ENCODE results near the gene SYT1.
A peak's percentile ranks its signal among the peaks of the same experiment; 100 is the strongest.

Gene SYT1

GRCh38 chr12:79001404-79001803, 136.8 kb downstream of the SYT1 start:
- TF ChIP-seq CTCF (conservative IDR thresholded peaks at IDR 0.05; ENCODE audit: low read length): no peak
- H3K4me3 ChIP-seq (ENCODE audit: low read length): no peak overlapping the region
- no peak for DNase-seq (ENCODE audit: low read depth)

- DNase-seq (ENCODE audit: low read depth): peak; percentile 4
- TF ChIP-seq CTCF (conservative IDR thresholded peaks at IDR 0.05; ENCODE audit: low read length): peak; percentile 40
Measured at GRCh38 chr12:79006306-79006705, 141.7 kb downstream of the SYT1 start.

GRCh38 chr12:79008591-79008990, 144.0 kb downstream of the SYT1 start:
- H3K4me3 ChIP-seq (ENCODE audit: low read length): no peak overlapping the region
- no peak for DNase-seq (ENCODE audit: low read depth)
- TF ChIP-seq CTCF (conservative IDR thresholded peaks at IDR 0.05; ENCODE audit: low read length): no peak

More at GRCh38 chr12:79006306-79006705, 141.7 kb downstream of the SYT1 start:
- H3K4me3 ChIP-seq (ENCODE audit: low read length): no peak overlapping the region

GRCh38 chr12:79012636-79013035, 148.1 kb downstream of the SYT1 start:
- no peak for TF ChIP-seq CTCF (conservative IDR thresholded peaks at IDR 0.05; ENCODE audit: low read length)
- no peak overlapping the region for H3K4me3 ChIP-seq (ENCODE audit: low read length)
- DNase-seq (ENCODE audit: low read depth): no peak

- DNase-seq (ENCODE audit: low read depth): no peak
- TF ChIP-seq CTCF (conservative IDR thresholded peaks at IDR 0.05; ENCODE audit: low read length): no peak
- H3K4me3 ChIP-seq (ENCODE audit: low read length): no peak overlapping the region
Measured at GRCh38 chr12:79016181-79016580, 151.6 kb downstream of the SYT1 start.

- TF ChIP-seq CTCF (conservative IDR thresholded peaks at IDR 0.05; ENCODE audit: low read length): no peak
- no peak for DNase-seq (ENCODE audit: low read depth)
- H3K4me3 ChIP-seq (ENCODE audit: low read length): no peak overlapping the region
Measured at GRCh38 chr12:79019672-79020071, 155.1 kb downstream of the SYT1 start.

- no peak for TF ChIP-seq CTCF (conservative IDR thresholded peaks at IDR 0.05; ENCODE audit: low read length)
- H3K4me3 ChIP-seq (ENCODE audit: low read length): no peak overlapping the region
- no peak for DNase-seq (ENCODE audit: low read depth)
Measured at GRCh38 chr12:79020106-79020505, 155.5 kb downstream of the SYT1 start.

Measured in AG10803 (cell line).